SK-N-SH treated with all-trans-retinoic acid at 6 μM for 48 hours (cell line): ENCODE measurements around the gene FLT4.

Experiments used
- BACH2 ChIP-seq: fragments of 250-450 bp; sonication (Bioruptor Pico); IDR thresholded peaks from 2 replicates; pipeline ENCODE4 v1.9.0; 2021; ENCODE audit warnings: mild to moderate bottlenecking, borderline replicate concordance
- GLIS3 ChIP-seq: fragments of 250-450 bp; sonication (Bioruptor Pico); IDR thresholded peaks from 2 replicates; pipeline ENCODE4 v1.5.0; 2020; ENCODE audit warnings: mild to moderate bottlenecking, moderate library complexity
- TOX ChIP-seq: fragments of 250-450 bp; sonication (Bioruptor Pico); IDR thresholded peaks from 2 replicates; pipeline ENCODE4 v1.8.0; 2021; ENCODE audit warnings: mild to moderate bottlenecking, moderate library complexity, borderline replicate concordance
- ZFP3 ChIP-seq: fragments of 250-450 bp; sonication (Bioruptor Pico); IDR thresholded peaks from 2 replicates; pipeline ENCODE4 v1.5.0; 2020; ENCODE audit warnings: mild to moderate bottlenecking, moderate library complexity
- ZNF8 ChIP-seq: fragments of 450-650 bp; formaldehyde crosslinking; IDR thresholded peaks from 2 replicates; pipeline ENCODE4 v1.5.0; 2020; ENCODE audit warnings: mild to moderate bottlenecking, moderate library complexity

DNA sequence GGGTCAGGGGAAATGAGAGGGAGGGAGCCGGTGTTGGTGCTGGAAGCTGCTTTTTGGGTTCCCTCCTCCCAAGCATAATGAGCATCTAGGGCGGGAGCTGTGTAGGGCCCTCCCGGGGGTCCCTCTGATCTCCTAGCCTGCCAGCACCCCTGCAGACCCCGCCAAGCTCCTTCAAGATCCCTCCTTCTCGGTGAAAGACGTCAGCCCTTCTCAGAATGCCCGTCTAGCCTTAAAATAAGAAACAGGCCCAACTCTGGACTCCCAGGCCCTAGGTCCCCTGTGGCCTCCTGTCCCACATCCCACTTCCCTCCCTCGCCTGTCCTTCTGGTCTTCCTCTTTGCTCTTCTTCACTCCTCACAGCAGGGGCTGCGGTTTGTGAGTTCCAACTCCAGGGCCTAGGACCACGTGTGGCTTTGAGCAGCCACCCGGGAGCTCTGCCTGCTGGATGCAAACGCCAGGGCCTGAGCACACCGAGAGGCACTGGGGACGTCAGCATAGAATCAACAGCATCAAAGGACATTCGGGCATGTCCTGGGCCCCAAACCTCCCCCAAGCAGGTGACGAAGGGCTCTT, 49.3 kb downstream of the FLT4 start:
- no peak for TF ChIP-seq ZFP3 (CRISPR knock-in tag)
- no peak for TF ChIP-seq ZNF8 (CRISPR knock-in tag)
- TF ChIP-seq TOX: no peak
- no peak for TF ChIP-seq BACH2 (CRISPR knock-in tag)
- no peak for TF ChIP-seq GLIS3 (CRISPR knock-in tag)
